ENCODE measurements around the gene RDH5. TPM values are rescaled to one million over a fixed set of nuclear protein-coding genes. Genes with fewer than 3 reads are reported as not detected.

RDH5 gene
- total and polyA plus RNA-seq, 9 donors = 3.7 to 8.9 (median 5.9) TPM

GRCh38 chr12:55676707-55677106 lies 43.5 kb upstream of the RDH5 start:
- no peak for DNase-seq
- no peaks in the 10 kb centered on the region for H3K4me1 ChIP-seq (ENCODE audit: insufficient read depth)
- no peaks in the 10 kb centered on the region for H3K27me3 ChIP-seq
- no peaks in the 10 kb centered on the region for H3K36me3 ChIP-seq
- no peak for TF ChIP-seq CTCF (IDR thresholded peaks at IDR 0.05)
- TF ChIP-seq EP300 (IDR thresholded peaks at IDR 0.05) = no peak
- no peak for TF ChIP-seq POLR2A (IDR thresholded peaks at IDR 0.05)
- WGBS, 3 donors = 56 to 89% (median 81%) methylated on average over 6 of the region's 6 CpGs
- H3K9me3 ChIP-seq = no peaks in the 10 kb centered on the region
- H3K4me3 ChIP-seq = no peak overlapping the region
- intact Hi-C loops (cut with DNase I) = no loop called here
- no peak overlapping the region for H3K27ac ChIP-seq

- Histone ChIP-seq H3K4me1 (ENCODE audit: insufficient read depth) (no peaks in the 10 kb centered on the region), H3K9me3 (no peaks in the 10 kb centered on the region), H3K4me3 (no peak overlapping the region), H3K27ac (no peak overlapping the region), H3K27me3 (no peaks in the 10 kb centered on the region), H3K36me3 (no peaks in the 10 kb centered on the region)
- 88 to 92% (median 89%) methylated on average over 5 of the region's 5 CpGs for WGBS, 3 donors
- intact Hi-C loops (cut with DNase I) = no loop called here
- TF ChIP-seq CTCF (IDR thresholded peaks at IDR 0.05) (no peak), EP300 (IDR thresholded peaks at IDR 0.05) (no peak), POLR2A (IDR thresholded peaks at IDR 0.05) (no peak)
- peak in 1 of 5 donors; percentile 13 for DNase-seq
Measured at GRCh38 chr12:55679691-55680090, 40.5 kb upstream of the RDH5 start.

- Histone ChIP-seq H3K9me3 (no peaks in the 10 kb centered on the region), H3K27ac (no peak overlapping the region), H3K36me3 (no peaks in the 10 kb centered on the region), H3K4me3 (peak overlapping the region; percentile 6), H3K4me1 (ENCODE audit: insufficient read depth) (no peaks in the 10 kb centered on the region), H3K27me3 (no peaks in the 10 kb centered on the region)
- intact Hi-C loops (cut with DNase I) = no loop called here
- TF ChIP-seq CTCF (IDR thresholded peaks at IDR 0.05) (no peak), EP300 (IDR thresholded peaks at IDR 0.05) (no peak), POLR2A (IDR thresholded peaks at IDR 0.05) (no peak)
- peak in 1 of 5 donors; percentile 49 for DNase-seq
- WGBS, 3 donors = 12 to 19% (median 14%) methylated on average over 17 of the region's 17 CpGs
Measured at GRCh38 chr12:55681142-55682077, 38.8 kb upstream of the RDH5 start.

- intact Hi-C loops (cut with DNase I) = no loop called here
Measured at GRCh38 chr12:55682087-55682796, 38.0 kb upstream of the RDH5 start.

More at GRCh38 chr12:55682087-55682796, 38.0 kb upstream of the RDH5 start:
- TF ChIP-seq POLR2A (IDR thresholded peaks at IDR 0.05) (no peak), EP300 (IDR thresholded peaks at IDR 0.05) (no peak), CTCF (IDR thresholded peaks at IDR 0.05) (no peak)
- Histone ChIP-seq H3K27ac (no peak overlapping the region), H3K27me3 (no peaks in the 10 kb centered on the region), H3K4me1 (ENCODE audit: insufficient read depth) (no peaks in the 10 kb centered on the region), H3K9me3 (no peaks in the 10 kb centered on the region), H3K4me3 (peak overlapping the region; percentile 6), H3K36me3 (no peaks in the 10 kb centered on the region)
- 80 to 85% (median 82%) methylated on average over 13 of the region's 13 CpGs for WGBS, 3 donors
- peak in 1 of 5 donors; percentile 18 for DNase-seq
